ENCODE measurements around the gene FOXS1.

FOXS1 gene

DNA sequence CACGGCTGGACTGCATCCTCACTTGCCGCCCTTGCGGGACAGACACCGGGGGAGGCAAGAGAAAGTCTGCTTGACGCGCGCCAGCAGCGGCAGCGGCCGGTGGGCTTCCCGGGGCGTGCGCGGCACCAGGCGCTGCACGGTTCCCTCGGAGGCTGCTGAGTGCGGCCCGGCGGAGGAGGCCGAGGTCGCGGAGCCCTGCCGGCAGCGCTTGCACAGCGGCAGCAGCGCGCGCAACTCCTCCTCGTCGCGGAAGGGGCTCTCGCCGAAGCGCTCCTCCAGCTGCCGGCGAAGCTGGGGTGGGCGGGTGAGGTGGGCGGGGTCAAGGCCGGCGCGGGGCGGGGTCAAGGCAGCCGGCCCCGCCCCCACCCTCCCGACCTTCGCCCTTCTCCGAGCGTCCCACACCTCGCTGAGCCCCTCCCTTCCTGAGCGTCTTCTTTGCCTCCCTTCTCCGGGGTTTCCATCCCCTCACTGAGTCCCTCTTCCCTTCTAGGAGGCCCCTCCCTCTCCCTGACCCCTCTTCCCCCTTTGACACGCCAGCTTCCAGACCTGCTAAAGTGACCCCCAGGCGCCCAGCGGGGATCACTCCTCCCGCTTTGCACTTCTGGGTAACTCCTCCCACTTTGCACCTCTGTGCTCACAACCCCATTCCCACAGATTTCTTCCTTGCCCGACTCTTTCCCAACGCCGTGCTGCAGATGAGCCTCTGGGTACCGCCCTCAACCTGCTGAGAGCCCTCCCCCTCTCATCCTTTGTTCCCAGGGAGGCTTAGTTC is 16.2 kb upstream of the FOXS1 start:
- in situ Hi-C loops (cut with MboI; ENCODE audit: low sequenced_read_pairs): no loop called here

DNA sequence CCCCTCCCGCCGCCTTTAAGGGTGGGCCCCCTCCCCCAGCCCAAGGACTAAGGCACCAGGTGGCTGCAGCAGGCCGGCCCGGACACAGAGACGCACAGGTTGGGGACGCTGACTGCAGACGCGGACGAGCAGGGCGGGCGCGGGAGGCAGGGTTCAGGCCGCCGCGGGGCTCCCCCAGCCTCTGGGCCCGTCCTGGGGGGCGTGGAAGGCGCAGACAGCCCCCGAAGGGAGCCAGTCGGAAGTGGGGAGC is 15.7 kb upstream of the FOXS1 start:
- in situ Hi-C loops (cut with MboI; ENCODE audit: low sequenced_read_pairs): no loop called here

DNA sequence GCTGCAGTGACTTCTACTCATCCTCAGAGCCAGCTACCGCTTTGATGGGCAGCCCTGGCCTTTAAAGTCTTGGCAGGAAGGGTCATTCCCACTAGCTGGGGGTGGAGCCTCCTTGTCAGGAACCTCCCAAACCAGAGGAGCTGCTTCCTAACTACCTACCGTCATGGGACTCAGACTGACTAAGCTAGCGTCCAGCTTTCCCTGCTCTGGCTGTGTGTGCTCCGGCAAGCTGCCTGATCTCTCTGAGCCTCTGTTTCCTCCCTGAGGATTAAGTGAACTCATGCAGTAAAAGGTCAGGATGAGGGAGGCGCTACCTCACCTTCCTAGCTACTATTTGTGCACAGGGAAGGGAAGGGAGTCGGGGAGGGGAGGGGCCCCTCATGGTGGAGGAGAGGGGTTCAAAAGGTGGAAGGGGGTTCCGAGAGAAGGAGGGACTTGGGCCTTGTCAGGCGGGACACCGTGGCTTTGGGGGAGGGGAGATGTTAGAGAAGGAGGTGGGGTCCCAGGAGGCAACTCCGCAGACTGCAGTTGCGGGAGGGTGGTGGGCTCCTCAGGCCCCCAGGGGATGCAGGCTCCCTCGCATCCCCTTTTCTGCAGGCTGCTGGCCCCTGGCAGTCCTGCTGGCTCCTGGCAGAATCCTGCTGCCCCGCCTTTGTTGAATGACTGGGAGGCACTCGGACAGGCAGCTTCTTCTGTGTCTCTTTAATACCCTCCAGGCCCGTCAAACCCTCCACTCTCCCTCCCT is 15.2 kb upstream of the FOXS1 start:
- in situ Hi-C loops (cut with MboI; ENCODE audit: low sequenced_read_pairs): no loop called here

DNA sequence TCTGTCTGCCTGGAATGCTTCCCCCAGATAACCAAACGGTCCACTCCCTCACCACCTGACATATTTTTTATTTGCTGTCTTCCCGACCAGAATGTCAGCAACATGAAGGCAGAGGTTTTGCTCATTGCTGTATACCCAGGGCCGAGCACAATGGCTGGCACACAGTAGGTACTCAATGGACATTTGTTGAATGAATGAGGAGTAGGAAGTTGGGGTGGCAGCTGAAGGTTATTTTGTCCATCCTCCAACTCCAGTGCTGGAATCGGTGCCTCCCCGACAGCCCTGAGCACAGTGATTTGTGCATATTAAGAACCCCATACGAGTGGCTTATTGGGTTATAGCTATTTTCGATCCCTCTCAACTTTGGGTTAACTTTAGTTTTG is 14.6 kb upstream of the FOXS1 start:
- in situ Hi-C loops (cut with MboI; ENCODE audit: low sequenced_read_pairs): no loop called here

DNA sequence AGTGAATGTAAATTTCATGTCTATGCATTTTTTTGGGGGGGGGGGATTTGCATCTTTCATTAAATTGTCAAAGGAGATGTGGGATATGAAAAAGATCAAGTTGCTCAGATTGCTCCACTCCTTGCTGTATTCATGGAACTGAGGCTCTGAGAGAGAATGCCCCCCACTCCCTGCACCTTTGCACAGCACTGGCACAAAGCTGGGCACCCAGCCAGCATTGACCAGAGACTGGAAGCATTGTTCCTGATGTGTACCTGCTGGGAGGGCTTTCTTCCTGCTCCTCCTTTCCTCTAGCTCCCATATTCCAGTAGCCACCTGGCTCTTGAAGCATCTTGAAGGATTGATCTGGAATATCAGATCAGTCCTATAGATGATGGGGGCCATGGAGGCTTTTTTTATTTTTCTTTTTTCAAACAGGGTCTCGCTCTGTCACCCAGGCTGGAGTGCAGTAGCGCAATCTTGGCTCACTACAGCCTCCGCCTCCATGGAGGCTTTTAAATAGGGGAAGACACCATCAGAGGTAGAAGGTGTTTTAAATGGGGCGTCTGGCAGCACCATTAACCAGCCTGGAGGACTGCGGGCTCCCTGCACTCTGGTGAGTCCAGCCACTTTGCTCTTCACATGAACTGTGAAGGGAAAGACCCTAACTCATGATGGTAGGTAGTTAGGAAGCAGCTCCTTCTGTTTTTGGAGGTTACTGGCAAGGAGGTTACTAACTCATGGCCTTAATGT is 14.0 kb upstream of the FOXS1 start:
- in situ Hi-C loops (cut with MboI; ENCODE audit: low sequenced_read_pairs): no loop called here

- in situ Hi-C loops (cut with MboI; ENCODE audit: low sequenced_read_pairs): no loop called here
Measured at GRCh38 chr20:31858760-31859083, 13.3 kb upstream of the FOXS1 start.

GRCh38 chr20:31857861-31858759 is 12.7 kb upstream of the FOXS1 start:
- in situ Hi-C loops (cut with MboI; ENCODE audit: low sequenced_read_pairs): no loop called here

GRCh38 chr20:31856516-31856915 is 11.1 kb upstream of the FOXS1 start:
- in situ Hi-C loops (cut with MboI; ENCODE audit: low sequenced_read_pairs): no loop called here

- in situ Hi-C loops (cut with MboI; ENCODE audit: low sequenced_read_pairs): no loop called here
Measured at GRCh38 chr20:31853481-31853880, 8.1 kb upstream of the FOXS1 start.

GRCh38 chr20:31851240-31851955 is 6.0 kb upstream of the FOXS1 start:
- in situ Hi-C loops (cut with MboI; ENCODE audit: low sequenced_read_pairs): no loop called here

- in situ Hi-C loops (cut with MboI; ENCODE audit: low sequenced_read_pairs): no loop called here
Measured at GRCh38 chr20:31849306-31849930, 4.0 kb upstream of the FOXS1 start.

- in situ Hi-C loops (cut with MboI; ENCODE audit: low sequenced_read_pairs): no loop called here
Measured at GRCh38 chr20:31848088-31848999, 2.9 kb upstream of the FOXS1 start.

- in situ Hi-C loops (cut with MboI; ENCODE audit: low sequenced_read_pairs): no loop called here
Measured at GRCh38 chr20:31846793-31847138, 1.4 kb upstream of the FOXS1 start.

- in situ Hi-C loops (cut with MboI; ENCODE audit: low sequenced_read_pairs): no loop called here
Measured at GRCh38 chr20:31844737-31845299, 586 bp downstream of the FOXS1 start.

DNA sequence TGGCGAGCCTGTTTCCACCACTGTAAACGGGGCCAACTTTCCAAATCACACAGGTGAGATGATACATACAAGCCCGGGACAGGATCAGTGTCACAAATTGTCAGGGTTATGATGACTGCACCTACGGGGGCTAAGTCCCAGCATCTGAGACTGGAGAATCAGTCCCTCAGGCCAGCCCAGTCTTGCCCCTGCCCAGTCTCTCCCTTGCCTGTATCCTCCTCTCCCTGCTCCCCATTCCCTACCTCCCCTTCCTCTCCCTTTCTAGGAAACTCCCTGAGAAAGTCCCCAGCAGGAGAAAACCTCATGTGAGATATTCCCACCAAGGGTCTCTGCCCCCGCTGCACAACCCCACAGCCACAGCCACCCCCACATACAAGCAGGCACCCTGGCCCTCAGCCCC is 1.5 kb downstream of the FOXS1 start:
- in situ Hi-C loops (cut with MboI; ENCODE audit: low sequenced_read_pairs): no loop called here

GRCh38 chr20:31843288-31843687 is 2.1 kb downstream of the FOXS1 start:
- in situ Hi-C loops (cut with MboI; ENCODE audit: low sequenced_read_pairs): no loop called here

DNA sequence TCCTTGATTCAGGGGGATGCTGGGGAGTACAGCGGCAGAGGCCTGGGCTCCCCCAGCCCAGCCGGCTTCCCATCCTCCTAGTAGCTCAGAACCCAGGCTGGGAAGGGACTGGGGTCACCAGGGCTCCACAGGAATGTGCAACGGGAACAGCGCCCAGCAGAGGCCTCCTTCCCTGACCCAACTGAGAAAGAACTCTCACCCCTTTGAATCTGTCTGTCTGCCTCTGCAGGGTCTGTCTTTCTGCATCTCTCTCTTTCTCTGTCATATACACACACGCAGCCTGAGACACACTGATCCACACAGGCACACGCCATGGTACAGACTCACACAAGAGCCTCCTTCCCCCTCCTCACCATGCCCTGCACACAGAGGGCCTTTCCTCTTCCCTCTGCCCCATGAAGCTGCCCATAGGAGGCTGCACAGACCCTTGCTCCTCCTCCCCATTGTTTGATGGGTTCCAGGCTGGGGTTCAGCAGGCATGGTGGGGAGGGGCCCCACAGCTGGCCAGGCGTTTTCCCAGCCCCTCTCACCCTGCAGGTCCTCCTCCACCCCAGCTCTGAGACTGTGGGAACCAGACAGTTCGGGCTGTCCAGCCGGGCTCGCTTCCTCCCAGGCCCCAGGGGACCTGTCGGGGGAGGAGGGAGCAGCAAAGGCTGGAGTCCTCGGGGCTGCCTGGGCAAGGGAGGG is 2.8 kb downstream of the FOXS1 start:
- in situ Hi-C loops (cut with MboI; ENCODE audit: low sequenced_read_pairs): no loop called here

DNA sequence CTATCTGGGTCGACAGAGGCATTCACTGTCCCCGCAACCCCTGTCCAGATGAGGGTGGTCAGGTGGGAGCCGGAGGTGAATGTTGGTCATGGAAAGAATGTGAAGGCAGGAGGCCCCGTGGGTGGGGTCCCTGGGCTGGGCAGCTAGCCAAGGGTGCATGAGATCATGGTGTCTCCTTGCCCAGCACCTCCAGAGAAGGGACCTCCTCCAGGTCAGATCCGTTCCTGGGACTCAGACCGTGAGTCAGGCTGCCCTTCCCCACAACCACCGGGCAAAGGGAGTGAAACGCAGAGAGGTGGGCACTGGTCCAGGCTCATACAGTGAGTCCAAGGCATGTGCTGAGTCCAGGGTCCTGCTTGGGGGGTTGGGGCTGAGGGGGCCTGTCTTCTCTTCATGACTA is 3.5 kb downstream of the FOXS1 start:
- in situ Hi-C loops (cut with MboI; ENCODE audit: low sequenced_read_pairs): no loop called here
